Measurements from ENCODE around the gene SNRNP25.

DNA sequence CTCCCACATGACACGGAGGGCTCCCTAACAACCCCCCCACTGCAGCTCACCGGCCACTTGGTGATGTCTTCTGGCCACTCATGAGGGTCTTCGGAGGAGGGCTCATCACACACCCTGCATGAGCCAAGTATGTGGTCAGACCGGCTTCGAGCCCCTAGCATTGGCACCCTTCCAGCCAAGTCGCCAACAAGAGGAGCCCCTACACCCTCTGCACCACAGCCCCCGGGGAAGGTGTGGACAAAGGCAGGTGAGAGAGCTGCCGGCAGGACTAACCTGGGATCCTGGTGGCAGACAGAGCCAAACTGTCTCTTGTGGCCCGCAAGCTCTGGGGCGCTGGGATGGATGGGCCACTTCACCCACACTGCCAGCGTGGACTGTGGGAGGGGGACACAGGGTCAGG is 6.5 kb downstream of the SNRNP25 start:
- TF ChIP-seq, protein P1, sequence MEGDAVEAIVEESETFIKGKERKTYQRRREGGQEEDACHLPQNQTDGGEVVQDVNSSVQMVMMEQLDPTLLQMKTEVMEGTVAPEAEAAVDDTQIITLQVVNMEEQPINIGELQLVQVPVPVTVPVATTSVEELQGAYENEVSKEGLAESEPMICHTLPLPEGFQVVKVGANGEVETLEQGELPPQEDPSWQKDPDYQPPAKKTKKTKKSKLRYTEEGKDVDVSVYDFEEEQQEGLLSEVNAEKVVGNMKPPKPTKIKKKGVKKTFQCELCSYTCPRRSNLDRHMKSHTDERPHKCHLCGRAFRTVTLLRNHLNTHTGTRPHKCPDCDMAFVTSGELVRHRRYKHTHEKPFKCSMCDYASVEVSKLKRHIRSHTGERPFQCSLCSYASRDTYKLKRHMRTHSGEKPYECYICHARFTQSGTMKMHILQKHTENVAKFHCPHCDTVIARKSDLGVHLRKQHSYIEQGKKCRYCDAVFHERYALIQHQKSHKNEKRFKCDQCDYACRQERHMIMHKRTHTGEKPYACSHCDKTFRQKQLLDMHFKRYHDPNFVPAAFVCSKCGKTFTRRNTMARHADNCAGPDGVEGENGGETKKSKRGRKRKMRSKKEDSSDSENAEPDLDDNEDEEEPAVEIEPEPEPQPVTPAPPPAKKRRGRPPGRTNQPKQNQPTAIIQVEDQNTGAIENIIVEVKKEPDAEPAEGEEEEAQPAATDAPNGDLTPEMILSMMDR (IDR thresholded peaks at IDR 0.05; ENCODE audit: low read depth, low read length, missing input control): no peak
- TF ChIP-seq, protein P2, sequence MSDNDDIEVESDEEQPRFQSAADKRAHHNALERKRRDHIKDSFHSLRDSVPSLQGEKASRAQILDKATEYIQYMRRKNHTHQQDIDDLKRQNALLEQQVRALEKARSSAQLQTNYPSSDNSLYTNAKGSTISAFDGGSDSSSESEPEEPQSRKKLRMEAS (IDR thresholded peaks at IDR 0.05): no peak

Measured in liver (tissue), 2 donors.